H1 (cell line): ENCODE data around the gene STIM2. TPM values are rescaled to one million over a fixed set of nuclear protein-coding genes. Genes with fewer than 3 reads are reported as not detected.

ENCODE experiments used
- CTCF ChIA-PET: fragments of 300-600 bp; sonication (Branson Sonifier 250); formaldehyde crosslinking; loops from one replicate; lab custom pipeline; 2021; ENCODE audit not compliant: partially characterized antibody; lab: Charles Lee
- POLR2A ChIA-PET: fragments of 300-600 bp; sonication (Branson Sonifier 250); formaldehyde crosslinking; loops from one replicate; lab custom pipeline; 2021; ENCODE audit warnings: inconsistent platforms; ENCODE audit not compliant: partially characterized antibody; lab: Charles Lee
- DNase-seq, 2 experiments: peaks; one replicate each; pipeline versions ENCODE4 v3.0.0 to v3.0.0-alpha.2; 2010 to 2022; ENCODE audit warnings: low spot score in 2 of 2, low read depth in 1 of 2, mixed read lengths in 1 of 2
- FAIRE-seq: peaks from 2 replicates; lab custom pipeline; 2011; peaks lifted over from hg19 to GRCh38; lab: Jason Lieb, UNC
- H2AFZ ChIP-seq: 2 replicates; pipeline ENCODE4 v1.8.1; 2012; ENCODE audit warnings: low read length, inconsistent platforms
- H2AK5ac ChIP-seq: 2 replicates; pipeline ENCODE4 v1.6.1; 2013; ENCODE audit warnings: low read depth, low read length
- H2BK120ac ChIP-seq: replicated peaks from 2 replicates; pipeline ENCODE3; 2013; ENCODE audit warnings: low read depth, low read length, inconsistent platforms
- H2BK12ac ChIP-seq: 2 replicates; pipeline ENCODE4 v1.6.1; 2013; ENCODE audit warnings: low read depth, low read length
- H2BK15ac ChIP-seq: 2 replicates; pipeline ENCODE4 v1.6.1; 2013; ENCODE audit warnings: low read length
- H2BK20ac ChIP-seq: 2 replicates; pipeline ENCODE4 v1.6.1; 2013; ENCODE audit warnings: low read length
- H2BK5ac ChIP-seq: 2 replicates; pipeline ENCODE4 v1.6.1; 2013; ENCODE audit warnings: low read depth, low read length
- H3K14ac ChIP-seq: 2 replicates; pipeline ENCODE4 v1.6.1; 2013; ENCODE audit warnings: inconsistent platforms; ENCODE audit not compliant: insufficient read length
- H3K18ac ChIP-seq: 2 replicates; pipeline ENCODE4 v1.6.1; 2013; ENCODE audit warnings: low read length; ENCODE audit errors: extremely low read depth
- H3K23ac ChIP-seq: 2 replicates; pipeline ENCODE4 v1.6.1; 2013; ENCODE audit warnings: inconsistent platforms; ENCODE audit not compliant: insufficient read length
- H3K23me2 ChIP-seq: 2 replicates; pipeline ENCODE4 v1.6.1; 2013; ENCODE audit warnings: low read depth, low read length
- H3K27ac ChIP-seq: 2 replicates; pipeline ENCODE4 v1.6.1; 2011; ENCODE audit warnings: low read depth, low read length, inconsistent platforms
- H3K27me3 ChIP-seq, 4 experiments: replicated peaks in 1 of 4; 1 replicate in 1 of 4; 2 replicates in 3 of 4; pipeline versions ENCODE4 v1.6.1 to v1.8.1; 2011 to 2013; ENCODE audit warnings: low read length in 3 of 4, mild to moderate bottlenecking in 3 of 4, inconsistent platforms in 2 of 4, mixed read lengths in 2 of 4, moderate library complexity in 1 of 4; ENCODE audit not compliant: control insufficient read depth in 3 of 4, insufficient read depth in 3 of 4; ENCODE audit errors: extremely low read depth in 1 of 4
- H3K36me3 ChIP-seq, 4 experiments: 2 replicates each; pipeline versions ENCODE4 v1.6.1 to v1.8.1; 2011 to 2013; ENCODE audit warnings: mild to moderate bottlenecking in 4 of 4, low read length in 3 of 4, moderate library complexity in 2 of 4, control low read depth in 1 of 4, inconsistent platforms in 1 of 4; ENCODE audit not compliant: insufficient read depth in 4 of 4, control insufficient read depth in 2 of 4
- H3K4ac ChIP-seq: replicated peaks from 2 replicates; pipeline ENCODE3; 2013; ENCODE audit warnings: low read length, low read depth, mixed read lengths, inconsistent platforms; ENCODE audit not compliant: insufficient read length
- H3K4me1 ChIP-seq, 4 experiments: replicated peaks in 1 of 4; 1 replicate in 1 of 4; 2 replicates in 3 of 4; pipeline versions ENCODE4 v1.6.1 to v1.8.1; 2011 to 2013; ENCODE audit warnings: low read length in 3 of 4, inconsistent platforms in 2 of 4, mixed read lengths in 1 of 4; ENCODE audit not compliant: insufficient read depth in 4 of 4, control insufficient read depth in 3 of 4
- H3K4me2 ChIP-seq, 2 experiments: 2 replicates each; pipeline versions ENCODE4 v1.6.1 to v1.8.1; 2011 to 2013; ENCODE audit warnings: low read depth in 2 of 2, low read length in 2 of 2, control low read depth in 1 of 2, inconsistent platforms in 1 of 2, mild to moderate bottlenecking in 1 of 2; ENCODE audit not compliant: insufficient read depth in 1 of 2
- H3K4me3 ChIP-seq, 4 experiments: fragments of 200-600, 300-600 bp in 1 of 4; sonication (generic), shearing (Covaris generic), sonication (Bioruptor Twin) in 1 of 4; 2 replicates each; pipeline versions ENCODE4 v1.5.1 to v1.8.1; 2011 to 2016; ENCODE audit warnings: low read length in 4 of 4, low read depth in 3 of 4, control low read depth in 2 of 4, inconsistent platforms in 2 of 4, mild to moderate bottlenecking in 2 of 4, mixed read lengths in 1 of 4, moderate library complexity in 1 of 4; ENCODE audit not compliant: insufficient read depth in 2 of 4; ENCODE audit errors: extremely low read depth in 1 of 4
- H3K56ac ChIP-seq: replicated peaks from 2 replicates; pipeline ENCODE3; 2013; ENCODE audit warnings: low read depth, mild to moderate bottlenecking, mixed read lengths, low read length, inconsistent platforms; ENCODE audit not compliant: insufficient read length
- H3K79me1 ChIP-seq: 2 replicates; pipeline ENCODE4 v1.6.1; 2013; ENCODE audit warnings: low read depth, low read length, control low read depth
- H3K79me2 ChIP-seq, 2 experiments: 2 replicates each; pipeline versions ENCODE4 v1.6.1 to v1.8.1; 2012 to 2013; ENCODE audit warnings: low read length in 2 of 2, mild to moderate bottlenecking in 2 of 2, inconsistent platforms in 1 of 2; ENCODE audit not compliant: insufficient read depth in 2 of 2, control insufficient read depth in 1 of 2
- H3K9ac ChIP-seq, 4 experiments: replicated peaks in 1 of 4; 1 replicate in 1 of 4; 2 replicates in 3 of 4; pipeline versions ENCODE4 v1.6.1 to v1.8.1; 2011 to 2013; ENCODE audit warnings: low read depth in 3 of 4, low read length in 3 of 4, control low read depth in 2 of 4, mild to moderate bottlenecking in 2 of 4, moderate library complexity in 2 of 4, inconsistent platforms in 1 of 4; ENCODE audit errors: extremely low read depth in 1 of 4
- H3K9me3 ChIP-seq, 2 experiments: 2 replicates each; pipeline versions ENCODE4 v1.6.1 to v1.8.1; 2012 to 2013; ENCODE audit warnings: mild to moderate bottlenecking in 2 of 2, moderate library complexity in 2 of 2, control low read depth in 1 of 2, inconsistent platforms in 1 of 2, low read depth in 1 of 2, low read length in 1 of 2, mixed read lengths in 1 of 2; ENCODE audit not compliant: insufficient read depth in 2 of 2
- H4K20me1 ChIP-seq, 2 experiments: replicated peaks in 1 of 2; 2 replicates each; pipeline versions ENCODE3 to v1.8.1; 2011 to 2013; ENCODE audit warnings: inconsistent platforms in 2 of 2, low read length in 2 of 2, mild to moderate bottlenecking in 1 of 2; ENCODE audit not compliant: insufficient read depth in 2 of 2, control insufficient read depth in 1 of 2
- H4K5ac ChIP-seq: 2 replicates; pipeline ENCODE4 v1.6.1; 2013; ENCODE audit warnings: low read length, low read depth, mixed read lengths, inconsistent platforms; ENCODE audit not compliant: insufficient read length
- H4K8ac ChIP-seq: 2 replicates; pipeline ENCODE4 v1.8.0; 2013; ENCODE audit warnings: mild to moderate bottlenecking, moderate library complexity, low read length, inconsistent platforms; ENCODE audit not compliant: insufficient read depth; ENCODE audit errors: extremely low read depth
- H4K91ac ChIP-seq: replicated peaks from 2 replicates; pipeline ENCODE3; 2013; ENCODE audit warnings: low read length, mixed read lengths, inconsistent platforms; ENCODE audit not compliant: insufficient read length
- ASH2L ChIP-seq: fragments of 200-600, 300-600 bp; sonication (generic); IDR thresholded peaks from one replicate; pipeline ENCODE4 v1.7.1; 2017; ENCODE audit warnings: low read length
- CBX5 ChIP-seq: fragments of 300-800, 300-1000 bp; sonication (generic); IDR thresholded peaks from 2 replicates; pipeline ENCODE4 v1.7.1; 2016; ENCODE audit warnings: antibody characterized with exemption, low read length, low read depth
- CEBPB ChIP-seq: IDR thresholded peaks from 2 replicates; pipeline ENCODE4 v1.6.1; 2012; ENCODE audit warnings: low read depth, low read length
- JUN ChIP-seq: IDR thresholded peaks from 2 replicates; pipeline ENCODE4 v1.6.1; 2011; ENCODE audit warnings: low read depth, mild to moderate bottlenecking, improper control_type of control experiment, low read length
- JUND ChIP-seq: IDR thresholded peaks from 2 replicates; pipeline ENCODE4 v1.6.1; 2011; ENCODE audit warnings: mild to moderate bottlenecking, improper control_type of control experiment, low read length
- POU5F1 ChIP-seq: IDR thresholded peaks from 2 replicates; pipeline ENCODE4 v1.6.1; 2011; ENCODE audit warnings: low read depth, mild to moderate bottlenecking, low read length, moderate library complexity
- SIN3A ChIP-seq, 2 experiments: IDR thresholded peaks in 1 of 2; conservative IDR thresholded peaks in 1 of 2; 2 replicates each; pipeline ENCODE4 v1.6.1; 2011 to 2012; ENCODE audit warnings: low read length in 2 of 2, improper control_type of control experiment in 1 of 2, low read depth in 1 of 2, mild to moderate bottlenecking in 1 of 2
- SIRT6 ChIP-seq: IDR thresholded peaks from one replicate; pipeline ENCODE4 v1.7.1; 2012; ENCODE audit warnings: low read length, inconsistent platforms
- SIX5 ChIP-seq: IDR thresholded peaks from 2 replicates; pipeline ENCODE4 v1.6.1; 2011; ENCODE audit warnings: mild to moderate bottlenecking, low read depth, low read length
- TAF7 ChIP-seq: optimal IDR thresholded peaks from 2 replicates; pipeline ENCODE3; 2011; ENCODE audit warnings: low read depth, mild to moderate bottlenecking, inconsistent platforms, low read length, moderate library complexity, borderline replicate concordance
- TCF12 ChIP-seq: IDR thresholded peaks from 2 replicates; pipeline ENCODE4 v1.6.1; 2011; ENCODE audit warnings: low read depth, mild to moderate bottlenecking, low read length
- TEAD4 ChIP-seq: IDR thresholded peaks from 2 replicates; pipeline ENCODE4 v1.6.1; 2012; ENCODE audit warnings: low read depth, low read length, inconsistent platforms, mixed read lengths
- YY1 ChIP-seq: IDR thresholded peaks from 2 replicates; pipeline ENCODE4 v1.6.1; 2011; ENCODE audit warnings: low read depth, mild to moderate bottlenecking, low read length
- WGBS, 2 experiments: shearing (Covaris generic) in 1 of 2; methylation state at CpG; one replicate each; pipeline versions ENCODE4 v1.1.6 to v1.1.7; 2013 to 2015; ENCODE audit warnings: low lambda C conversion rate in 2 of 2, mixed read lengths in 2 of 2, inconsistent platforms in 1 of 2, low coverage in 1 of 2, missing lambda C conversion rate in 1 of 2; ENCODE audit not compliant: insufficient replicate concordance in 2 of 2, insufficient coverage in 1 of 2, insufficient read length in 1 of 2; ENCODE audit errors: extremely low coverage in 1 of 2, missing lambda C conversion rate in 1 of 2; 5-methylcytosine and 5-hydroxymethylcytosine counted together
- polyA plus RNA-seq, 7 experiments: library from polyadenylated mRNA; depleted of rRNA in 3 of 7; stranded (reverse) in 5 of 7; unstranded in 2 of 7; fragments of >200 nt in 5 of 7; fragments of 200-250 nt in 2 of 7; gene quantifications; 1 replicate in 5 of 7; 2 replicates in 1 of 7; 4 replicates in 1 of 7; pipeline versions ENCODE4 v1.2.1 to v1.2.3, GENCODE V29; 2011 to 2013; ENCODE audit warnings: missing spikeins in 2 of 7, mixed read lengths in 2 of 7
- total RNA-seq: library from RNA; stranded (reverse); fragmentation: NEBNext Ultra II Directional; extraction: Animal tissue kit (Norgen Biotek cat#: 25700); gene quantifications from 2 replicates; pipeline ENCODE4 v1.2.1, GENCODE V29; 2021

STIM2 gene
- total and polyA plus RNA-seq, 2 of the 8 experiments (the other 6 are each of a cell fraction or from before 2014, with no cell fraction given), result 22.9 to 23.0 TPM

GRCh38 chr4:26887143-26887542 lies 26.5 kb downstream of the STIM2 start:
- no peak overlapping the region for H2AFZ ChIP-seq
- H3K4me1 ChIP-seq, result no peaks in the 10 kb centered on the region
- FAIRE-seq (no peak), DNase-seq (no peak)
- H4K20me1 ChIP-seq, result no peaks in the 10 kb centered on the region
- H3K23ac ChIP-seq, result no peak overlapping the region
- no peak overlapping the region for H3K18ac ChIP-seq
- WGBS, 2 experiments, result 89% methylated on average over 3 of the region's 3 CpGs; no CpG with 5 or more reads in 1 of the 2 experiments
- no peak overlapping the region for H4K91ac ChIP-seq
- peaks cover 0 to 4% of the 10 kb centered on the region in 2 experiments; a peak in 1 of 4 replicates for H3K9me3 ChIP-seq
- no peak overlapping the region for H3K27ac ChIP-seq
- H3K79me1 ChIP-seq, result peaks cover 3% of the 10 kb centered on the region
- H4K8ac ChIP-seq, result no peak overlapping the region
- no peak overlapping the region for H3K9ac ChIP-seq
- H3K4me3 ChIP-seq, result no peak overlapping the region
- H2BK12ac ChIP-seq, result no peak overlapping the region
- no peaks in the 10 kb centered on the region for H3K27me3 ChIP-seq
- peaks cover 0 to 24% of the 10 kb centered on the region in 2 experiments; a peak in 2 of 4 replicates for H3K79me2 ChIP-seq
- H3K23me2 ChIP-seq, result no peaks in the 10 kb centered on the region
- H3K4me2 ChIP-seq, result no peak overlapping the region
- no peak overlapping the region for H3K56ac ChIP-seq
- H2BK120ac ChIP-seq, result no peak overlapping the region
- H4K5ac ChIP-seq, result no peak overlapping the region
- H2BK20ac ChIP-seq, result no peak overlapping the region
- H2BK15ac ChIP-seq, result no peak overlapping the region
- no peaks in the 10 kb centered on the region; a peak in 1 of 8 replicates for H3K36me3 ChIP-seq
- no peak overlapping the region for H3K14ac ChIP-seq
- no peak overlapping the region for H2BK5ac ChIP-seq
- CTCF ChIA-PET, result interaction anchor here (0.8 kb wide), 1 partner anchor 886 kb away, joined by 3 read pairs; no protein-coding TSS in a partner anchor
- H2AK5ac ChIP-seq, result no peak overlapping the region
- H3K4ac ChIP-seq, result no peak overlapping the region
- POLR2A ChIA-PET, result interaction anchor here (0.9 kb wide), 1 partner anchor 72 kb away, joined by 3 read pairs; no protein-coding TSS in a partner anchor
- TF ChIP-seq POU5F1 (no peak), TEAD4 (no peak), SIN3A (conservative IDR thresholded peaks at IDR 0.05 in 1 of 2, IDR thresholded peaks at IDR 0.05 in 1 of 2; ENCODE audit: low read depth in 1 of 2, low read length in 2 of 2) (no peak), ASH2L (no peak), SIX5 (no peak), SIRT6 (no peak), CBX5 (no peak), CEBPB (no peak), TAF7 (no peak), TCF12 (no peak), YY1 (no peak), JUND (no peak), JUN (no peak)
